Psoas muscle (tissue), 8 donors: ENCODE measurements around the gene SETBP1. TPM values are rescaled to one million over a fixed set of nuclear protein-coding genes. Genes with fewer than 3 reads are reported as not detected.

ENCODE experiments used
- ATAC-seq, 4 donors: fragments of 200-7000 bp; cut with Tn5 transposase; one replicate each; pipeline ENCODE4 v1.9.1; 2020; ENCODE audit warnings: moderate library complexity in 3 of 4, mild to moderate bottlenecking in 2 of 4
- DNase-seq, 2 donors: peaks; one replicate each; pipeline ENCODE4 v3.0.0-alpha.2; 2020
- H3K27ac ChIP-seq: fragments of 200-600 bp; one replicate; pipeline ENCODE4 v1.8.0; 2022
- H3K27me3 ChIP-seq, 3 donors: fragments of 200-600 bp in 1 of 3; one replicate each; pipeline versions ENCODE4 v1.6.1 to v1.8.0; 2013 to 2022; ENCODE audit warnings: low read length in 2 of 3, mild to moderate bottlenecking in 2 of 3, moderate library complexity in 1 of 3; ENCODE audit not compliant: insufficient read depth in 3 of 3
- H3K36me3 ChIP-seq, 2 donors: fragments of 200-600 bp in 1 of 2; one replicate each; pipeline versions ENCODE4 v1.6.1 to v1.8.0; 2013 to 2022; ENCODE audit warnings: low read depth in 1 of 2, mild to moderate bottlenecking in 1 of 2, moderate library complexity in 1 of 2; ENCODE audit not compliant: insufficient read depth in 1 of 2
- H3K4me1 ChIP-seq: fragments of 200-600 bp; one replicate; pipeline ENCODE4 v1.8.0; 2022
- H3K4me3 ChIP-seq: fragments of 200-600 bp; one replicate; pipeline ENCODE4 v1.8.0; 2022; ENCODE audit warnings: mild to moderate bottlenecking
- H3K9me3 ChIP-seq: fragments of 200-600 bp; one replicate; pipeline ENCODE4 v1.8.0; 2022
- WGBS, 3 donors: extraction: QIAGEN DNeasy Blood & Tissue Kit; methylation state at CpG; one replicate each; pipeline versions ENCODE4 v1.1.6 to v1.1.7; 2013; 5-methylcytosine and 5-hydroxymethylcytosine counted together
- intact Hi-C, 2 donors: fragments of 100-400 bp; cut with DNase I; formaldehyde crosslinking; loops; one replicate each; pipeline versions ENCODE4 v1.11.0 to v1.14.2; 2022
- polyA plus RNA-seq, 3 donors: library from polyadenylated mRNA; stranded (reverse); fragments of 200-250 nt; gene quantifications; one replicate each; pipeline ENCODE4 v1.2.3, GENCODE V29; 2013
- total RNA-seq, 4 donors: library from RNA; stranded (reverse); fragmentation: NEBNext Ultra II Directional in 2 of 4; extraction: Animal tissue kit (Norgen Biotek cat#: 25700) in 2 of 4; gene quantifications; one replicate each; pipeline versions ENCODE4 v1.2.1 to v1.2.4, GENCODE V29; 2021 to 2023
- TF ChIP-seq, protein P1 (sequence below): fragments of 200-600 bp; IDR thresholded peaks from one replicate; pipeline ENCODE4 v1.8.0; 2022; ENCODE audit warnings: antibody characterized with exemption
- donor health status: healthy with polysubstance abuse.
- donor health status: DM: no; HTN: no; CAD: no; lungs with moderate emphysema.
- donor health status: Bipolar disorder and iron deficiency.
- donor health status: healthy.
- donor health status: DM: yes; HTN: yes; CAD: no.
- donor health status: DM: no; HTN: no; CAD: no.
- donor health status: DM: no; HTN: no; CAD: no.
- donor health status: DM: yes; HTN: yes; CAD: no.

Gene SETBP1
- total and polyA plus RNA-seq, 7 donors: 0.61 to 21.0 (median 10.5) TPM

DNA sequence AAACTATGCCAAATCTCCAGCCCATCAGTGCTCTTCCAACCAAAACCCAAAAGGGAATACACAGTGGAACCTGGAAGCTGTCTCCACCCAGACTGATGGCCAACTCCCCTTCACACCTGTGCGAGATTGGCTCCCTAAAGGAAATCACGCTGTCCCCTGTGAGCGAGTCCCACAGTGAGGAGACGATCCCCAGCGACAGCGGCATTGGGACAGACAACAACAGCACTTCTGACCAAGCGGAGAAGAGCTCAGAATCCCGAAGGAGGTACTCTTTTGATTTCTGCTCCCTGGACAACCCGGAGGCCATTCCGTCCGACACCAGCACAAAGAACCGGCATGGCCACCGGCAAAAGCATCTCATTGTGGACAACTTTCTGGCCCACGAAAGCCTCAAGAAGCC, 271.1 kb downstream of the SETBP1 start:
- TF ChIP-seq, protein P1, sequence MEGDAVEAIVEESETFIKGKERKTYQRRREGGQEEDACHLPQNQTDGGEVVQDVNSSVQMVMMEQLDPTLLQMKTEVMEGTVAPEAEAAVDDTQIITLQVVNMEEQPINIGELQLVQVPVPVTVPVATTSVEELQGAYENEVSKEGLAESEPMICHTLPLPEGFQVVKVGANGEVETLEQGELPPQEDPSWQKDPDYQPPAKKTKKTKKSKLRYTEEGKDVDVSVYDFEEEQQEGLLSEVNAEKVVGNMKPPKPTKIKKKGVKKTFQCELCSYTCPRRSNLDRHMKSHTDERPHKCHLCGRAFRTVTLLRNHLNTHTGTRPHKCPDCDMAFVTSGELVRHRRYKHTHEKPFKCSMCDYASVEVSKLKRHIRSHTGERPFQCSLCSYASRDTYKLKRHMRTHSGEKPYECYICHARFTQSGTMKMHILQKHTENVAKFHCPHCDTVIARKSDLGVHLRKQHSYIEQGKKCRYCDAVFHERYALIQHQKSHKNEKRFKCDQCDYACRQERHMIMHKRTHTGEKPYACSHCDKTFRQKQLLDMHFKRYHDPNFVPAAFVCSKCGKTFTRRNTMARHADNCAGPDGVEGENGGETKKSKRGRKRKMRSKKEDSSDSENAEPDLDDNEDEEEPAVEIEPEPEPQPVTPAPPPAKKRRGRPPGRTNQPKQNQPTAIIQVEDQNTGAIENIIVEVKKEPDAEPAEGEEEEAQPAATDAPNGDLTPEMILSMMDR: no peak
- Histone ChIP-seq H3K4me3 (no peak overlapping the region), H3K27ac (no peak overlapping the region), H3K9me3 (no peaks in the 10 kb centered on the region), H3K4me1 (peaks cover 11% of the 10 kb centered on the region), H3K27me3 (no peaks in the 10 kb centered on the region), H3K36me3 (peaks cover 6 to 16% of the 10 kb centered on the region in 2 donors)
- intact Hi-C loops: no loop called here
- 96 to 99% (median 97%) methylated on average over 14 of the region's 14 CpGs for WGBS, 3 donors
- ATAC-seq: no peak
- no peak for DNase-seq

DNA sequence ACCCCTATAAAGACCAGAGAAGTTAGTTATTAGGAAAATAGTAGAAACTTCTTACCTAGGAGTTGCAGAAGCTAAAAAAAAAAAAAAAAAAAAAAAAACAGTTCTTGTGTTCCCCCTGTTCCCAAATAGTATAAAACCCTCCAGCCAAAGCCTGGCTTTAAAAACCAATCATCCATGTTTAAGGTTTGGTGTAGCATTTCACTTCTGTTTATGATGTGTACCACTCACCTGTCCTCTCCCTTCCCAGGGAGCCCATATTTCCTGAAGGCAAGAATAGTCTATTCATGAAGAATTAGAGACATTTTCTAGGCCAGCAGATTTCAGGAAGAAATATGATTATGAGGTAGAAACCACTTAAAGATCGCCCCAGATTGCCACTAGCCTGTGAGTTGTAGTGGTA, 273.6 kb downstream of the SETBP1 start:
- H3K4me3 ChIP-seq: no peak overlapping the region
- peaks cover 31% of the 10 kb centered on the region for H3K4me1 ChIP-seq
- H3K36me3 ChIP-seq: peaks cover 6 to 16% of the 10 kb centered on the region in 2 donors
- no peaks in the 10 kb centered on the region for H3K27me3 ChIP-seq
- ATAC-seq: no peak
- H3K9me3 ChIP-seq: no peaks in the 10 kb centered on the region
- TF ChIP-seq, protein P1: no peak
- intact Hi-C loops: no loop called here
- no peak overlapping the region for H3K27ac ChIP-seq
- WGBS, 3 donors: 0 to 91% (median 0%) methylated on average over 1 of the region's 1 CpG
- no peak for DNase-seq

DNA sequence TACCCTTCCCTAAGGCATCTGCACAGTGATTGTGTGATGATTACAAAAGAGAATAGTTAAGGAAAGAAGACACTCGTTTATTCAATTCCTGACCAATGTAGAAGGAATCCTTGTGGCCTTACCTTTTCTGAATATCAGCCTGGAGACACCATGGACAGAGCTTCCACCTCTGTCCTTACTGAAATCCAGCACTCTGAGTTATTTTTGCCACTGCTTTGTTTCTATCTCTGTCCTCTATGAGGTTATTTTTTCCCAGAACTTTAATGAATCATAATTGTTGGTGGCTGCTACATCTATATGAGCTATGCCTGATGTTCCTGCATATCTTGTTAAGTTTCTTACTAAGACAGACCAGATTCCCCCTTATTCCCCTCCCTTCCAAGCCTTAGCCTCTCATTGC, 275.1 kb downstream of the SETBP1 start:
- 51 to 60% (median 53%) methylated on average over 1 of the region's 1 CpG for WGBS, 3 donors
- intact Hi-C loops: no loop called here
- Histone ChIP-seq H3K9me3 (no peaks in the 10 kb centered on the region), H3K4me1 (peaks cover 33% of the 10 kb centered on the region), H3K4me3 (no peak overlapping the region), H3K27ac (no peak overlapping the region), H3K36me3 (peaks cover under 1 to 7% of the 10 kb centered on the region in 2 donors), H3K27me3 (no peaks in the 10 kb centered on the region)
- TF ChIP-seq, protein P1: no peak
- ATAC-seq (peak in 3 of 4 donors; percentile 48 to 65 (median 60)), DNase-seq (no peak)

DNA sequence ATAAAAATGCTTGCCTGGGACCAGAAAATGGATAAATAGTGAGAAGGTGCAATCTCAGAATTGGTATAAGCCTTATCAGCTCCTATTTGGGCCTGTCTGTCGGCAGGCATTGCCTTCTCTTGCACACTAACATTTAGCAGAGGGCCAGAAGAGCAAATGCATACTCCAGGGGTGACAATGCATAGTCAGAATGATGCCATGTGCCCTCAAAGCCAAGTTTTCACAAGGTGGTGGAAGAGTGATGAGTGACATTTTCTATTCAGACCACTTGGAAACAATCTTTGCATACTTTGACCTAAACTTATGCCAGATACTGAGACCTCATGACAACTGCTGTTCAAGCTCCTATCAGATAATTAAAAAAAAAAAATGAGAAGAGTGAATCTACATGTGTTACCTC, 276.3 kb downstream of the SETBP1 start:
- 45 to 76% (median 70%) methylated on average over 1 of the region's 1 CpG for WGBS, 3 donors
- H3K36me3 ChIP-seq: peaks cover 0 to 5% of the 10 kb centered on the region in 2 donors
- intact Hi-C loops: no loop called here
- peaks cover 33% of the 10 kb centered on the region for H3K4me1 ChIP-seq
- H3K4me3 ChIP-seq: no peak overlapping the region
- no peak for ATAC-seq
- no peak for DNase-seq
- H3K27ac ChIP-seq: no peak overlapping the region
- H3K27me3 ChIP-seq: no peaks in the 10 kb centered on the region
- TF ChIP-seq, protein P1: no peak
- no peaks in the 10 kb centered on the region for H3K9me3 ChIP-seq

DNA sequence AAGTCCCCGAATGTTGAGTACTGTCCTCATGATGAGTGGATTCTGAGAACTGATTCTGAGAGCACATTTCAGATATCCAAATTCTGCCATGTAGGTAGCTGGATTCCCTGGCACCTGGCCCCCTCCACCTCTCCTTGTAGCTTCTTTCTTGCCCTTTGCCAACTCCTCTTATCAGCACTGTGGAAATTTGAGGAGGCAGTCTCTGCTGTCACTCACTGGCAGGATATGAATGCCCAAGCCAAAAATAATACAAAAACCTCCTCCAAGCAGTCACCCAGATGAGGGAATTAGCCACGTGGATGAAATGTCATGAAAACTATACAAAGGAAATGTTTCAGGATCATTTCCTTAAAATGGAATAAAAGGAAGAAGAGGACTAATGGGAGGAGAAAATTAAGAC, 276.8 kb downstream of the SETBP1 start:
- Histone ChIP-seq H3K4me3 (no peak overlapping the region), H3K4me1 (peaks cover 33% of the 10 kb centered on the region), H3K36me3 (peaks cover 0 to under 1% of the 10 kb centered on the region in 2 donors), H3K27ac (no peak overlapping the region), H3K27me3 (no peaks in the 10 kb centered on the region), H3K9me3 (no peaks in the 10 kb centered on the region)
- ATAC-seq: peak; percentile 39 to 65 (median 58)
- WGBS, 3 donors: 25 to 46% (median 29%) methylated on average over 2 of the region's 2 CpGs
- no peak for DNase-seq
- TF ChIP-seq, protein P1: no peak
- intact Hi-C loops: no loop called here
